PC-3 (cell line): ENCODE data around the gene SYNJ1. TPM values are rescaled to one million over a fixed set of nuclear protein-coding genes. Genes with fewer than 3 reads are reported as not detected.

Source experiments
- ATAC-seq: fragments of 200-7000 bp; cut with Tn5 transposase; 2 replicates; pipeline ENCODE4 v1.9.1; 2020; ENCODE audit warnings: mild to moderate bottlenecking, moderate library complexity
- BruUV-seq: library from RNA; stranded (reverse); fragments of 400-500 nt; replicated peaks from 2 replicates; lab custom pipeline; 2021; lab: Mats Ljungman, UMichigan
- CTCF ChIA-PET: fragments of 300-600 bp; sonication (Branson Sonifier 250); formaldehyde crosslinking; loops from one replicate; lab custom pipeline; 2022; ENCODE audit warnings: antibody characterized with exemption; lab: Charles Lee
- POLR2A ChIA-PET: fragments of 300-600 bp; sonication (Branson Sonifier 250); formaldehyde crosslinking; loops from one replicate; lab custom pipeline; 2022; ENCODE audit warnings: antibody characterized with exemption; ENCODE audit not compliant: unreplicated experiment; lab: Charles Lee
- DNase-seq: peaks from one replicate; pipeline ENCODE4 v3.0.0-alpha.2; 2015
- H2AFZ ChIP-seq: fragments of 300-600 bp; sonication (generic); 2 replicates; pipeline ENCODE4 v1.6.0; 2016; ENCODE audit warnings: antibody characterized with exemption, low read length
- H3F3A ChIP-seq: fragments of 300-600 bp; sonication (generic); one replicate; pipeline ENCODE4 v1.6.0; 2017; ENCODE audit warnings: antibody characterized with exemption, low read length, control low read depth, mild to moderate bottlenecking; ENCODE audit not compliant: unreplicated experiment
- H3K27ac ChIP-seq: fragments of 300-600 bp; sonication (generic); 2 replicates; pipeline ENCODE4 v1.5.1; 2016; ENCODE audit warnings: mild to moderate bottlenecking, low read length
- H3K27me3 ChIP-seq: fragments of 300-600 bp; sonication (generic); 2 replicates; pipeline ENCODE4 v1.6.1; 2016; ENCODE audit warnings: low read length, mixed read lengths
- H3K36me3 ChIP-seq: fragments of 300-600 bp; sonication (generic); 2 replicates; pipeline ENCODE4 v1.6.1; 2016; ENCODE audit warnings: low read depth, mixed run types, low read length, mixed read lengths
- H3K4me1 ChIP-seq: fragments of 300-600 bp; sonication (generic); 2 replicates; pipeline ENCODE4 v1.5.1; 2016; ENCODE audit warnings: low read length; ENCODE audit not compliant: insufficient read depth
- H3K4me2 ChIP-seq: fragments of 300-600 bp; sonication (generic); 2 replicates; pipeline ENCODE4 v1.6.0; 2016; ENCODE audit warnings: low read length
- H3K4me3 ChIP-seq: fragments of 300-600 bp; sonication (generic); 2 replicates; pipeline ENCODE4 v1.5.1; 2016; ENCODE audit warnings: mild to moderate bottlenecking, low read length, mixed read lengths
- H3K79me2 ChIP-seq: fragments of 300-600 bp; sonication (generic); 2 replicates; pipeline ENCODE4 v1.6.1; 2017; ENCODE audit warnings: low read length, mixed read lengths
- H3K9ac ChIP-seq: fragments of 300-600 bp; sonication (generic); 2 replicates; pipeline ENCODE4 v1.6.0; 2016; ENCODE audit warnings: mild to moderate bottlenecking, low read length
- H3K9me2 ChIP-seq: fragments of 300-600 bp; sonication (generic); replicated peaks from 2 replicates; pipeline ENCODE4 v1.6.1; 2016; ENCODE audit warnings: mixed run types, low read length, mixed read lengths
- H3K9me3 ChIP-seq: fragments of 300-600 bp; sonication (generic); 2 replicates; pipeline ENCODE4 v1.6.1; 2016; ENCODE audit warnings: low read length, mixed read lengths
- H4K20me1 ChIP-seq: fragments of 300-600 bp; sonication (generic); 2 replicates; pipeline ENCODE4 v1.6.1; 2016; ENCODE audit warnings: low read length, mixed read lengths
- EZH2 ChIP-seq: fragments of 300-600 bp; sonication (generic); IDR thresholded peaks from one replicate; pipeline ENCODE4 v1.6.1; 2017; ENCODE audit warnings: antibody characterized with exemption, mild to moderate bottlenecking, low read length; ENCODE audit not compliant: unreplicated experiment
- EZH2phosphoT487 ChIP-seq: fragments of 300-600 bp; sonication (generic); IDR thresholded peaks from 2 replicates; pipeline ENCODE4 v1.6.1; 2018; ENCODE audit warnings: mild to moderate bottlenecking, antibody characterized with exemption, low read length, borderline replicate concordance
- intact Hi-C: fragments of 100-400 bp; cut with micrococcal nuclease; formaldehyde crosslinking; loops from 2 replicates; pipeline ENCODE4 v1.9.0; 2023
- total RNA-seq: library from RNA; depleted of rRNA; stranded (reverse); fragments of >200 nt; gene quantifications from 2 replicates; pipeline ENCODE4 v1.2.3, GENCODE V29; 2014
- TF ChIP-seq, protein P1 (sequence below): fragments of 300-600 bp; sonication (generic); conservative IDR thresholded peaks from 2 replicates; pipeline ENCODE4 v1.5.1; 2017; ENCODE audit warnings: antibody characterized with exemption, low read depth, mild to moderate bottlenecking, low read length

The SYNJ1 gene
- total RNA-seq, 1 experiment from 2014 or later, result 7.0 TPM

DNA sequence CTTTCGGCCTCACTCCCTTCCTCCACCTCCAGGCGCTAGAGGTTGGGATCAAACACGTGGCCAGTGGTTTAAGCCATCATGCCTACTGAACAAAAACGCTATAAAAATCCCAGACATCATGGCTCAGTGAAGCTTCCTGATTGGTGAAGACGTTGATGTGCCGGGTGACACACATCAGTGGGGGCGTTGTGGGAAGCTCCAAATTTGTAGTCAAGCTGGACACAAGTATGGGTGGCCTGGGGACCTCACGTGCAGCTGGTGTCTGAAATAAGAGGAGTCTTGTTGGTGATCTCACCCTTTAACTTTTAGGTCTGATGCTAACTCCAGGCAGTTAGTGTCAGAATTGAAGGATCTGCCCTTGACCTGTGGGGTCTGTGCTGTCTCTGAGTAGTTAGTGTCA, 122.3 kb downstream of the SYNJ1 start:
- no peaks in the 10 kb centered on the region for H3K9me3 ChIP-seq
- no peak overlapping the region for H3K27ac ChIP-seq
- intact Hi-C loops, result loop anchor here (10.0 kb wide), 1 partner anchor 821 kb away; no protein-coding TSS in a partner anchor
- peaks cover 41% of the 10 kb centered on the region for H3K36me3 ChIP-seq
- POLR2A ChIA-PET, result no interaction called here
- DNase-seq, result no peak
- peaks cover 9% of the 10 kb centered on the region for H3K79me2 ChIP-seq
- no TSS peak for BruUV-seq
- no peak overlapping the region for H2AFZ ChIP-seq
- no peaks in the 10 kb centered on the region for H3K9me2 ChIP-seq
- no peaks in the 10 kb centered on the region for H3K27me3 ChIP-seq
- TF ChIP-seq EZH2phosphoT487 (no peak), EZH2 (no peak)
- TF ChIP-seq, protein P1, sequence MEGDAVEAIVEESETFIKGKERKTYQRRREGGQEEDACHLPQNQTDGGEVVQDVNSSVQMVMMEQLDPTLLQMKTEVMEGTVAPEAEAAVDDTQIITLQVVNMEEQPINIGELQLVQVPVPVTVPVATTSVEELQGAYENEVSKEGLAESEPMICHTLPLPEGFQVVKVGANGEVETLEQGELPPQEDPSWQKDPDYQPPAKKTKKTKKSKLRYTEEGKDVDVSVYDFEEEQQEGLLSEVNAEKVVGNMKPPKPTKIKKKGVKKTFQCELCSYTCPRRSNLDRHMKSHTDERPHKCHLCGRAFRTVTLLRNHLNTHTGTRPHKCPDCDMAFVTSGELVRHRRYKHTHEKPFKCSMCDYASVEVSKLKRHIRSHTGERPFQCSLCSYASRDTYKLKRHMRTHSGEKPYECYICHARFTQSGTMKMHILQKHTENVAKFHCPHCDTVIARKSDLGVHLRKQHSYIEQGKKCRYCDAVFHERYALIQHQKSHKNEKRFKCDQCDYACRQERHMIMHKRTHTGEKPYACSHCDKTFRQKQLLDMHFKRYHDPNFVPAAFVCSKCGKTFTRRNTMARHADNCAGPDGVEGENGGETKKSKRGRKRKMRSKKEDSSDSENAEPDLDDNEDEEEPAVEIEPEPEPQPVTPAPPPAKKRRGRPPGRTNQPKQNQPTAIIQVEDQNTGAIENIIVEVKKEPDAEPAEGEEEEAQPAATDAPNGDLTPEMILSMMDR, result no peak
- H4K20me1 ChIP-seq, result no peaks in the 10 kb centered on the region
- no peak overlapping the region for H3K9ac ChIP-seq
- CTCF ChIA-PET, result no interaction called here
- H3F3A ChIP-seq, result no peaks in the 10 kb centered on the region
- ATAC-seq, result no peak
- no peak overlapping the region for H3K4me2 ChIP-seq
- no peak overlapping the region for H3K4me3 ChIP-seq
- H3K4me1 ChIP-seq, result peaks cover 3% of the 10 kb centered on the region; the same call in 1 of the 2 replicates

DNA sequence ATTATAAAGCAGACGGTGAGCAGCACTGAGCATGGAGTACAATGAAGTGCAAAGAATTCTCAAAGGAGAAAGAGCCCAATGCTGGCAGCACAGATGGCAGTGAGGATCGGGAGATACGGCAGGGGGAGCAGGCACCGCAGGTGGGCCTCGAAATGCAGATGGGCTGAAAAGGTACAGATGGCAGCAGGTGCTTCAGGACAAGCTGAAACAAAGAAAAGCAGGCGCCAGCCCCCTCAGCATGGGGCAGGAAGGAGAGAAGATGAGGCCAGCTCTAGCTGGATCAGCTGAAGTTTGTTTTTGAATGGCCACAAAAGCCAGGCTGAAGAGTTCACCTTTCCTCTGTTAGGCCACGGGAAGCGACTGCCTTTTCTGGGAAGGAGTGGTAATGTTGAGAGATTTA, 123.3 kb downstream of the SYNJ1 start:
- no peak overlapping the region for H3K4me3 ChIP-seq
- no peak for DNase-seq
- no peaks in the 10 kb centered on the region for H3K79me2 ChIP-seq
- no peak overlapping the region for H3K9ac ChIP-seq
- no peak for ATAC-seq
- no peak overlapping the region for H2AFZ ChIP-seq
- ChIA-PET POLR2A (no interaction called here), CTCF (no interaction called here)
- no peaks in the 10 kb centered on the region for H3F3A ChIP-seq
- intact Hi-C loops, result loop anchor here (10.0 kb wide), 1 partner anchor 820 kb away; no protein-coding TSS in a partner anchor
- H3K36me3 ChIP-seq, result peaks cover 43% of the 10 kb centered on the region
- no peaks in the 10 kb centered on the region for H3K9me3 ChIP-seq
- TF ChIP-seq EZH2phosphoT487 (no peak), EZH2 (no peak)
- TF ChIP-seq, protein P1, result no peak
- no peak overlapping the region for H3K27ac ChIP-seq
- H3K27me3 ChIP-seq, result no peaks in the 10 kb centered on the region
- no peak overlapping the region for H3K4me2 ChIP-seq
- H3K9me2 ChIP-seq, result no peaks in the 10 kb centered on the region
- no peaks in the 10 kb centered on the region; the same call in 1 of the 2 replicates for H3K4me1 ChIP-seq
- BruUV-seq, result no TSS peak
- no peaks in the 10 kb centered on the region for H4K20me1 ChIP-seq

DNA sequence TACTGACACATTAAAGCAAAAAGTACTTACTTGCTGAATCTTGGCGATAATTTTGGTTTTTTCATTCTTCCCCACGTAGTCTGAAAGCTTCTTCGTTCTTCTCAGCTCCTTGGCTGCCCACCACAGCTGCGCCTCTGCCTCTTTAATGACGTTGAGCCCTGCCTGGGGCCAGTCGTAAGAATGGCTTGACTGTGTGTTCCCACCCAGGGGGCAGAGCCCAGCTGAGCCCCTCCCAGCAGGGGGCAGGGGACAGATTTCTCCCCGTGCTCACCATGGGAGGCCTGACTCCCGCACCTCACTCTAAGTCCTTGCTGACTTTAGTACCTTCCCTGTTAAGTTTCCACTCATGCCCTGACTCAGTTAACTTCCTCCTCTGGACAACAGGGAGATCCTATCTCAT, 124.7 kb downstream of the SYNJ1 start:
- ATAC-seq, result no peak
- Histone ChIP-seq H3K4me2 (no peak overlapping the region), H2AFZ (no peak overlapping the region), H3K9ac (no peak overlapping the region), H3F3A (no peaks in the 10 kb centered on the region), H3K36me3 (peaks cover 36% of the 10 kb centered on the region), H3K79me2 (no peaks in the 10 kb centered on the region), H3K4me3 (no peak overlapping the region), H3K4me1 (no peaks in the 10 kb centered on the region; the same call in 1 of the 2 replicates), H3K9me2 (no peaks in the 10 kb centered on the region), H3K27me3 (no peaks in the 10 kb centered on the region), H3K9me3 (no peaks in the 10 kb centered on the region), H4K20me1 (no peaks in the 10 kb centered on the region), H3K27ac (no peak overlapping the region)
- no peak for DNase-seq
- TF ChIP-seq EZH2phosphoT487 (no peak), EZH2 (no peak)
- TF ChIP-seq, protein P1, result no peak
- POLR2A ChIA-PET, result no interaction called here
- intact Hi-C loops, result loop anchor here (10.0 kb wide), 1 partner anchor 818 kb away; no protein-coding TSS in a partner anchor
- no TSS peak for BruUV-seq
- CTCF ChIA-PET, result no interaction called here
